WTC11 (cell line): ENCODE measurements around the gene RAB4A. TPM values are rescaled to one million over a fixed set of nuclear protein-coding genes. Genes with fewer than 3 reads are reported as not detected.

ENCODE experiments used
- ATAC-seq: fragments of 200-7000 bp; cut with Tn5 transposase; 2 replicates; pipeline ENCODE4 v1.10.0; 2021; ENCODE audit warnings: mild to moderate bottlenecking, moderate library complexity
- CTCF ChIA-PET: fragments of 300-600 bp; sonication (Branson Sonifier 250); formaldehyde crosslinking; loops from one replicate; lab custom pipeline; 2021; ENCODE audit warnings: antibody characterized with exemption; lab: Charles Lee
- POLR2A ChIA-PET: fragments of 350-600 bp; sonication (Branson Sonifier 250); formaldehyde crosslinking; loops from one replicate; lab custom pipeline; 2021; ENCODE audit warnings: antibody characterized with exemption; lab: Charles Lee
- DNase-seq: peaks from one replicate; pipeline ENCODE4 v3.0.0; 2021; ENCODE audit warnings: low spot score
- H3K27ac Mint-ChIP-seq: 2 replicates; pipeline ENCODE4 v1.8.0; 2021; ENCODE audit warnings: mixed read lengths
- H3K27me3 Mint-ChIP-seq: 2 replicates; pipeline ENCODE4 v1.8.0; 2021; ENCODE audit warnings: low read depth, mild to moderate bottlenecking, moderate library complexity, mixed read lengths
- H3K36me3 Mint-ChIP-seq: 2 replicates; pipeline ENCODE4 v1.8.0; 2021; ENCODE audit warnings: mixed read lengths
- H3K4me1 Mint-ChIP-seq: 2 replicates; pipeline ENCODE4 v1.8.0; 2022; ENCODE audit warnings: mixed read lengths
- H3K4me3 Mint-ChIP-seq: 2 replicates; pipeline ENCODE4 v1.8.0; 2021; ENCODE audit warnings: mild to moderate bottlenecking, moderate library complexity, mixed read lengths
- H3K9me3 Mint-ChIP-seq: 2 replicates; pipeline ENCODE4 v1.8.0; 2021; ENCODE audit warnings: mixed read lengths
- CREM ChIP-seq: sonication (generic); formaldehyde crosslinking; IDR thresholded peaks from 2 replicates; pipeline ENCODE4 v1.8.1; 2022; ENCODE audit warnings: mild to moderate bottlenecking, missing genetic modification reagents, moderate library complexity
- E2F4 ChIP-seq: sonication (generic); formaldehyde crosslinking; IDR thresholded peaks from 2 replicates; pipeline ENCODE4 v1.8.1; 2022; ENCODE audit warnings: low read depth, mild to moderate bottlenecking, moderate library complexity, missing genetic modification reagents, borderline replicate concordance
- IRF2 ChIP-seq: sonication (generic); formaldehyde crosslinking; IDR thresholded peaks from 2 replicates; pipeline ENCODE4 v1.8.0; 2022; ENCODE audit warnings: low read depth, missing genetic modification reagents, borderline replicate concordance
- KAT7 ChIP-seq: sonication (generic); formaldehyde crosslinking; IDR thresholded peaks from 2 replicates; pipeline ENCODE4 v1.8.1; 2023; ENCODE audit warnings: missing genetic modification reagents, mild to moderate bottlenecking, borderline replicate concordance
- MXD4 ChIP-seq: fragments of 250-450 bp; sonication (Bioruptor Pico); IDR thresholded peaks from 2 replicates; pipeline ENCODE4 v1.8.0; 2021; ENCODE audit warnings: mild to moderate bottlenecking, moderate library complexity, borderline replicate concordance
- NR3C1 ChIP-seq: sonication (generic); formaldehyde crosslinking; conservative IDR thresholded peaks from 2 replicates; pipeline ENCODE4 v1.8.1; 2023; ENCODE audit warnings: low read depth, mild to moderate bottlenecking, missing genetic modification reagents
- PRDM15 ChIP-seq: sonication (generic); formaldehyde crosslinking; IDR thresholded peaks from 2 replicates; pipeline ENCODE4 v1.8.0; 2022; ENCODE audit warnings: missing genetic modification reagents
- PRRX2 ChIP-seq: fragments of 250-450 bp; sonication (Bioruptor Pico); IDR thresholded peaks from 2 replicates; pipeline ENCODE4 v1.8.0; 2021; ENCODE audit warnings: mild to moderate bottlenecking
- SP1 ChIP-seq: sonication (generic); formaldehyde crosslinking; conservative IDR thresholded peaks from 2 replicates; pipeline ENCODE4 v1.8.1; 2022; ENCODE audit warnings: missing genetic modification reagents
- ZBTB21 ChIP-seq: sonication (generic); formaldehyde crosslinking; IDR thresholded peaks from 2 replicates; pipeline ENCODE4 v1.8.1; 2023; ENCODE audit warnings: mild to moderate bottlenecking, missing genetic modification reagents, borderline replicate concordance
- ZMAT4 ChIP-seq: fragments of 250-450 bp; sonication (Bioruptor Pico); IDR thresholded peaks from 2 replicates; pipeline ENCODE4 v1.9.0; 2021; ENCODE audit warnings: mild to moderate bottlenecking
- ZNF416 ChIP-seq: fragments of 250-450 bp; sonication (Bioruptor Pico); IDR thresholded peaks from 2 replicates; pipeline ENCODE4 v1.9.0; 2021; ENCODE audit warnings: mild to moderate bottlenecking, inconsistent platforms
- total RNA-seq: library from RNA; stranded (reverse); gene quantifications from 3 replicates; pipeline ENCODE4 v1.2.3, GENCODE V29; 2021
- TF ChIP-seq, protein P1 (sequence below): sonication (generic); formaldehyde crosslinking; IDR thresholded peaks from 2 replicates; pipeline ENCODE4 v1.8.1; 2023; ENCODE audit warnings: mild to moderate bottlenecking, missing genetic modification reagents
- TF ChIP-seq, protein P2 (sequence below): sonication (generic); formaldehyde crosslinking; IDR thresholded peaks from 2 replicates; pipeline ENCODE4 v1.8.1; 2022; ENCODE audit warnings: mild to moderate bottlenecking, moderate library complexity, missing genetic modification reagents
- TF ChIP-seq, protein P3 (sequence below): fragments of 200-600 bp; IDR thresholded peaks from 2 replicates; pipeline ENCODE4 v1.8.0; 2022; ENCODE audit warnings: antibody characterized with exemption
- TF ChIP-seq, protein P4 (sequence below): fragments of 250-450 bp; sonication (Bioruptor Pico); IDR thresholded peaks from 2 replicates; pipeline ENCODE4 v2.1.2; 2022; ENCODE audit warnings: mild to moderate bottlenecking, moderate library complexity
- TF ChIP-seq, protein P5 (sequence below): sonication (generic); formaldehyde crosslinking; conservative IDR thresholded peaks from 2 replicates; pipeline ENCODE4 v1.8.1; 2022; ENCODE audit warnings: mild to moderate bottlenecking, missing genetic modification reagents

Gene RAB4A
- total RNA-seq, 1 experiment from 2014 or later = 67.9 TPM

- ChIA-PET CTCF (interaction anchor here (1.3 kb wide), 1 partner anchor 171 kb away, joined by 3 read pairs; no protein-coding TSS in a partner anchor), POLR2A (no interaction called here)
- H3K36me3 Mint-ChIP-seq = peaks cover 2% of the 10 kb centered on the region; the same call in 1 of the 2 replicates
- no peaks in the 10 kb centered on the region for H3K9me3 Mint-ChIP-seq
- no peak for DNase-seq
- peak; percentile 20; the same call in 1 of the 2 replicates for ATAC-seq
- no peaks in the 10 kb centered on the region for H3K4me1 Mint-ChIP-seq
- TF ChIP-seq, protein P1, sequence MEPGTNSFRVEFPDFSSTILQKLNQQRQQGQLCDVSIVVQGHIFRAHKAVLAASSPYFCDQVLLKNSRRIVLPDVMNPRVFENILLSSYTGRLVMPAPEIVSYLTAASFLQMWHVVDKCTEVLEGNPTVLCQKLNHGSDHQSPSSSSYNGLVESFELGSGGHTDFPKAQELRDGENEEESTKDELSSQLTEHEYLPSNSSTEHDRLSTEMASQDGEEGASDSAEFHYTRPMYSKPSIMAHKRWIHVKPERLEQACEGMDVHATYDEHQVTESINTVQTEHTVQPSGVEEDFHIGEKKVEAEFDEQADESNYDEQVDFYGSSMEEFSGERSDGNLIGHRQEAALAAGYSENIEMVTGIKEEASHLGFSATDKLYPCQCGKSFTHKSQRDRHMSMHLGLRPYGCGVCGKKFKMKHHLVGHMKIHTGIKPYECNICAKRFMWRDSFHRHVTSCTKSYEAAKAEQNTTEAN = no peak
- TF ChIP-seq, protein P2, sequence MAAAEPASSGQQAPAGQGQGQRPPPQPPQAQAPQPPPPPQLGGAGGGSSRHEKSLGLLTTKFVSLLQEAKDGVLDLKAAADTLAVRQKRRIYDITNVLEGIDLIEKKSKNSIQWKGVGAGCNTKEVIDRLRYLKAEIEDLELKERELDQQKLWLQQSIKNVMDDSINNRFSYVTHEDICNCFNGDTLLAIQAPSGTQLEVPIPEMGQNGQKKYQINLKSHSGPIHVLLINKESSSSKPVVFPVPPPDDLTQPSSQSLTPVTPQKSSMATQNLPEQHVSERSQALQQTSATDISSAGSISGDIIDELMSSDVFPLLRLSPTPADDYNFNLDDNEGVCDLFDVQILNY (CRISPR knock-in tag) = no peak
- no peak for TF ChIP-seq IRF2 (CRISPR knock-in tag)
- TF ChIP-seq PRRX2 (CRISPR knock-in tag) = no peak
- no peak for TF ChIP-seq ZNF416 (CRISPR knock-in tag)
- TF ChIP-seq ZBTB21 (CRISPR knock-in tag) = no peak
- no peak for TF ChIP-seq NR3C1 (CRISPR knock-in tag)
- TF ChIP-seq, protein P3, sequence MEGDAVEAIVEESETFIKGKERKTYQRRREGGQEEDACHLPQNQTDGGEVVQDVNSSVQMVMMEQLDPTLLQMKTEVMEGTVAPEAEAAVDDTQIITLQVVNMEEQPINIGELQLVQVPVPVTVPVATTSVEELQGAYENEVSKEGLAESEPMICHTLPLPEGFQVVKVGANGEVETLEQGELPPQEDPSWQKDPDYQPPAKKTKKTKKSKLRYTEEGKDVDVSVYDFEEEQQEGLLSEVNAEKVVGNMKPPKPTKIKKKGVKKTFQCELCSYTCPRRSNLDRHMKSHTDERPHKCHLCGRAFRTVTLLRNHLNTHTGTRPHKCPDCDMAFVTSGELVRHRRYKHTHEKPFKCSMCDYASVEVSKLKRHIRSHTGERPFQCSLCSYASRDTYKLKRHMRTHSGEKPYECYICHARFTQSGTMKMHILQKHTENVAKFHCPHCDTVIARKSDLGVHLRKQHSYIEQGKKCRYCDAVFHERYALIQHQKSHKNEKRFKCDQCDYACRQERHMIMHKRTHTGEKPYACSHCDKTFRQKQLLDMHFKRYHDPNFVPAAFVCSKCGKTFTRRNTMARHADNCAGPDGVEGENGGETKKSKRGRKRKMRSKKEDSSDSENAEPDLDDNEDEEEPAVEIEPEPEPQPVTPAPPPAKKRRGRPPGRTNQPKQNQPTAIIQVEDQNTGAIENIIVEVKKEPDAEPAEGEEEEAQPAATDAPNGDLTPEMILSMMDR = no peak
- no peak for TF ChIP-seq ZMAT4 (CRISPR knock-in tag)
- TF ChIP-seq SP1 = no peak
- TF ChIP-seq, protein P4, sequence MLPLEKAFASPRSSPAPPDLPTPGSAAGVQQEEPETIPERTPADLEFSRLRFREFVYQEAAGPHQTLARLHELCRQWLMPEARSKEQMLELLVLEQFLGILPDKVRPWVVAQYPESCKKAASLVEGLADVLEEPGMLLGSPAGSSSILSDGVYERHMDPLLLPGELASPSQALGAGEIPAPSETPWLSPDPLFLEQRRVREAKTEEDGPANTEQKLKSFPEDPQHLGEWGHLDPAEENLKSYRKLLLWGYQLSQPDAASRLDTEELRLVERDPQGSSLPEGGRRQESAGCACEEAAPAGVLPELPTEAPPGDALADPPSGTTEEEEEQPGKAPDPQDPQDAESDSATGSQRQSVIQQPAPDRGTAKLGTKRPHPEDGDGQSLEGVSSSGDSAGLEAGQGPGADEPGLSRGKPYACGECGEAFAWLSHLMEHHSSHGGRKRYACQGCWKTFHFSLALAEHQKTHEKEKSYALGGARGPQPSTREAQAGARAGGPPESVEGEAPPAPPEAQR = no peak
- no peak for TF ChIP-seq MXD4
- TF ChIP-seq PRDM15 = no peak
- TF ChIP-seq CREM = no peak
- no peak overlapping the region for H3K4me3 Mint-ChIP-seq
- H3K27me3 Mint-ChIP-seq = no peaks in the 10 kb centered on the region
- H3K27ac Mint-ChIP-seq = peak overlapping the region; percentile 51; the same call in 1 of the 2 replicates
Measured at GRCh38 chr1:229310833-229311232, 39.9 kb downstream of the RAB4A start.

- DNase-seq (no peak), ATAC-seq (no peak)
- Mint-ChIP-seq H3K9me3 (no peaks in the 10 kb centered on the region), H3K27ac (no peak overlapping the region), H3K4me3 (no peak overlapping the region), H3K36me3 (peaks cover 4% of the 10 kb centered on the region), H3K4me1 (no peaks in the 10 kb centered on the region), H3K27me3 (no peaks in the 10 kb centered on the region)
- no peak for TF ChIP-seq KAT7 (CRISPR knock-in tag)
- TF ChIP-seq, protein P1 = no peak
- TF ChIP-seq E2F4 (CRISPR knock-in tag) = no peak
- TF ChIP-seq SP1 = no peak
- TF ChIP-seq, protein P5, sequence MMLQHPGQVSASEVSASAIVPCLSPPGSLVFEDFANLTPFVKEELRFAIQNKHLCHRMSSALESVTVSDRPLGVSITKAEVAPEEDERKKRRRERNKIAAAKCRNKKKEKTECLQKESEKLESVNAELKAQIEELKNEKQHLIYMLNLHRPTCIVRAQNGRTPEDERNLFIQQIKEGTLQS (CRISPR knock-in tag) = no peak
- ChIA-PET POLR2A (no interaction called here), CTCF (no interaction called here)
Measured at GRCh38 chr1:229316166-229316565, 45.3 kb downstream of the RAB4A start.
